A549 (cell line): ENCODE data around the gene TSPEAR. TPM values are rescaled to one million over a fixed set of nuclear protein-coding genes. Genes with fewer than 3 reads are reported as not detected.

Experiments used
- ATAC-seq, 2 experiments: fragments of 200-7000 bp in 1 of 2; fragments of >200 bp in 1 of 2; cut with Nextera tagmentation in 1 of 2; cut with Tn5 transposase in 1 of 2; 3 replicates each; pipeline versions ENCODE4 v1.8.0 to v1.9.1; 2018 to 2020; ENCODE audit warnings: mild to moderate bottlenecking in 1 of 2, moderate library complexity in 1 of 2
- CTCF ChIA-PET: fragments of 300-600 bp; sonication (Branson Sonifier 250); formaldehyde crosslinking; extraction: SDS; loops from one replicate; lab custom pipeline; 2021; ENCODE audit warnings: antibody characterized with exemption, inconsistent platforms; lab: Yijun Ruan, JAX
- POLR2A ChIA-PET: fragments of 350-600 bp; formaldehyde crosslinking; extraction: SDS; loops from one replicate; lab custom pipeline; 2021; ENCODE audit warnings: antibody characterized with exemption, inconsistent platforms; lab: Yijun Ruan, JAX
- DNase-seq, 2 experiments: peaks; one replicate each; pipeline versions ENCODE4 v3.0.0 to v3.0.0-alpha.2; 2011 to 2016; ENCODE audit warnings: low read depth in 1 of 2, low spot score in 1 of 2
- FAIRE-seq: peaks from 2 replicates; lab custom pipeline; 2011; peaks lifted over from hg19 to GRCh38; lab: Jason Lieb, UNC
- H3K27ac ChIP-seq, 2 experiments: fragments of >200 bp; sonication (Bioruptor Twin); formaldehyde crosslinking; 3 replicates each; pipeline ENCODE4 v1.5.1; 2016 to 2017
- H3K4me1 ChIP-seq: fragments of >200 bp; sonication (Bioruptor Twin); formaldehyde crosslinking; 3 replicates; pipeline ENCODE4 v1.6.1; 2016
- H3K4me2 ChIP-seq: fragments of >200 bp; sonication (Bioruptor Twin); formaldehyde crosslinking; 3 replicates; pipeline ENCODE4 v1.6.1; 2016
- H3K4me3 ChIP-seq: fragments of >200 bp; sonication (Bioruptor Twin); formaldehyde crosslinking; 3 replicates; pipeline ENCODE4 v1.5.1; 2016
- H3K9me3 ChIP-seq: fragments of >200 bp; sonication (Bioruptor Twin); formaldehyde crosslinking; 3 replicates; pipeline ENCODE4 v1.6.1; 2016
- CBX2 ChIP-seq: fragments of 200-600 bp; sonication (generic); IDR thresholded peaks from 2 replicates; pipeline ENCODE4 v1.6.1; 2016; ENCODE audit warnings: low read depth, mild to moderate bottlenecking, borderline replicate concordance
- CBX8 ChIP-seq: fragments of 200-600 bp; sonication (generic); IDR thresholded peaks from 2 replicates; pipeline ENCODE4 v1.6.1; 2016
- EP300 ChIP-seq, 2 experiments: fragments of >200 bp; sonication (Bioruptor Twin); formaldehyde crosslinking; IDR thresholded peaks; 2 replicates in 1 of 2; 3 replicates in 1 of 2; pipeline ENCODE4 v1.6.1; 2016 to 2017
- GATA3 ChIP-seq: IDR thresholded peaks from 2 replicates; pipeline ENCODE4 v1.6.1; 2012; ENCODE audit warnings: borderline replicate concordance
- HDAC2 ChIP-seq: fragments of 200-600 bp; sonication (generic); IDR thresholded peaks from 2 replicates; pipeline ENCODE4 v1.6.1; 2016
- HOXA7 ChIP-seq: fragments of 250-450 bp; sonication (Bioruptor Pico); IDR thresholded peaks from 2 replicates; pipeline ENCODE4 v1.5.0; 2020; ENCODE audit warnings: mild to moderate bottlenecking, moderate library complexity
- HOXB5 ChIP-seq: fragments of 250-450 bp; sonication (Bioruptor Pico); IDR thresholded peaks from 2 replicates; pipeline ENCODE4 v1.5.0; 2020; ENCODE audit warnings: mild to moderate bottlenecking, moderate library complexity
- JUNB ChIP-seq: fragments of >200 bp; sonication (Bioruptor Twin); formaldehyde crosslinking; IDR thresholded peaks from 2 replicates; pipeline ENCODE4 v1.6.1; 2016
- KDM5A ChIP-seq: fragments of 200-600 bp; sonication (generic); IDR thresholded peaks from 2 replicates; pipeline ENCODE4 v1.6.1; 2016; ENCODE audit warnings: antibody characterized with exemption, mild to moderate bottlenecking
- MAZ ChIP-seq: fragments of 150-350 bp; IDR thresholded peaks from 2 replicates; pipeline ENCODE4 v1.6.1; 2014; ENCODE audit warnings: antibody characterized with exemption, low read depth, low read length, borderline replicate concordance
- NFE2L2 ChIP-seq: fragments of 150-350 bp; conservative IDR thresholded peaks from 2 replicates; pipeline ENCODE4 v1.6.1; 2014; ENCODE audit warnings: low read length
- PHF8 ChIP-seq: fragments of 200-600 bp; sonication (generic); IDR thresholded peaks from 2 replicates; pipeline ENCODE4 v1.6.1; 2016; ENCODE audit warnings: low read depth, mild to moderate bottlenecking, antibody characterized with exemption, moderate library complexity, borderline replicate concordance
- RFX5 ChIP-seq: fragments of 450-650 bp; IDR thresholded peaks from 2 replicates; pipeline ENCODE4 v1.7.1; 2014; ENCODE audit warnings: antibody characterized with exemption, mild to moderate bottlenecking, moderate library complexity
- TP53 ChIP-seq: fragments of 250-450 bp; sonication (Bioruptor Pico); IDR thresholded peaks from 2 replicates; pipeline ENCODE4 v1.5.0; 2021; ENCODE audit warnings: mild to moderate bottlenecking, moderate library complexity
- ZNF302 ChIP-seq: fragments of 250-450 bp; sonication (Bioruptor Pico); IDR thresholded peaks from 2 replicates; pipeline ENCODE4 v1.9.0; 2021; ENCODE audit warnings: inconsistent platforms, mild to moderate bottlenecking, moderate library complexity
- WGBS: methylation state at CpG from one replicate; pipeline ENCODE4 v1.1.6; 2017; ENCODE audit errors: missing lambda C conversion rate; 5-methylcytosine and 5-hydroxymethylcytosine counted together
- polyA plus RNA-seq, 4 experiments: library from polyadenylated mRNA; depleted of rRNA in 3 of 4; stranded (reverse); fragments of >200 nt; fragmentation: RNase III in 1 of 4; extraction: RNeasy Plus Mini Kit Qiagen cat#74134 plus additional on column Dnase treatment in 1 of 4; gene quantifications; 2 replicates in 3 of 4; 3 replicates in 1 of 4; pipeline ENCODE4 v1.2.3, GENCODE V29; 2011 to 2017
- TF ChIP-seq, protein P1 (sequence below): IDR thresholded peaks from 2 replicates; pipeline ENCODE4 v1.6.1; 2012
- TF ChIP-seq, protein P2 (sequence below): IDR thresholded peaks from 2 replicates; pipeline ENCODE4 v1.6.1; 2012
- TF ChIP-seq, protein P3 (sequence below): fragments of 450-650 bp; IDR thresholded peaks from 2 replicates; pipeline ENCODE4 v1.6.1; 2014; ENCODE audit warnings: antibody characterized with exemption
- TF ChIP-seq, protein P4 (sequence below): fragments of >200 bp; sonication (Bioruptor Twin); formaldehyde crosslinking; IDR thresholded peaks from 2 replicates; pipeline ENCODE4 v1.6.1; 2016
- TF ChIP-seq, protein P5 (sequence below): fragments of >200 bp; sonication (Bioruptor Twin); formaldehyde crosslinking; IDR thresholded peaks from 3 replicates; pipeline ENCODE4 v1.5.1; 2016
- TF ChIP-seq, protein P6 (sequence below): IDR thresholded peaks from 2 replicates; pipeline ENCODE4 v1.6.1; 2012; ENCODE audit warnings: low read depth, borderline replicate concordance

The TSPEAR gene
- polyA plus RNA-seq, 2 of the 4 experiments (the other 2 are of a cell fraction) = not detected

DNA sequence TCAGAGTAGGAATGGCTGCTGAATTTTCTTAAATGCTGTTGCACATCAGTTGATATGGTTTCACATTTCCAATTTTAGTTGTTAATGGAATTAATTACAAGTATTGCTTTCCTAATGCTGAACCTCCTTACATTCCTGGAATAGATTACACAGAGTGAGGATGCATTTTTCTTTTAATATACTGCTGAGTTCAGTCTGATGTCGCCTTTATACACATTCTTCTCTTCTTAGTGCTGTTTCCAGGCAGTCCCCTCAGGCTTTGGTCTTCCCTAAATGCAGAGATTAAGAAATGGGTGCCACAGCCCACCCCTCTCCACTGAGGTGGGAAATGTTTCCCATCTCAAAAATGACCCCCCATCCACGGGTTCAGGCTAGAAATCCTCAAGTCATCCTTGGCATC lies 6.7 kb upstream of the TSPEAR start:
- no peak for ATAC-seq
- no peak for FAIRE-seq
- H3K9me3 ChIP-seq = no peaks in the 10 kb centered on the region
- POLR2A ChIA-PET = no interaction called here
- TF ChIP-seq EP300 (IDR thresholded peaks at IDR 0.05) (no peak), HDAC2 (no peak), ZNF302 (CRISPR knock-in tag) (no peak), JUNB (no peak), RFX5 (no peak)
- TF ChIP-seq, protein P1, sequence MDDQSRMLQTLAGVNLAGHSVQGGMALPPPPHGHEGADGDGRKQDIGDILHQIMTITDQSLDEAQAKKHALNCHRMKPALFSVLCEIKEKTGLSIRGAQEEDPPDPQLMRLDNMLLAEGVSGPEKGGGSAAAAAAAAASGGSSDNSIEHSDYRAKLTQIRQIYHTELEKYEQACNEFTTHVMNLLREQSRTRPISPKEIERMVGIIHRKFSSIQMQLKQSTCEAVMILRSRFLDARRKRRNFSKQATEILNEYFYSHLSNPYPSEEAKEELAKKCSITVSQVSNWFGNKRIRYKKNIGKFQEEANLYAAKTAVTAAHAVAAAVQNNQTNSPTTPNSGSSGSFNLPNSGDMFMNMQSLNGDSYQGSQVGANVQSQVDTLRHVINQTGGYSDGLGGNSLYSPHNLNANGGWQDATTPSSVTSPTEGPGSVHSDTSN = no peak
- TF ChIP-seq, protein P2, sequence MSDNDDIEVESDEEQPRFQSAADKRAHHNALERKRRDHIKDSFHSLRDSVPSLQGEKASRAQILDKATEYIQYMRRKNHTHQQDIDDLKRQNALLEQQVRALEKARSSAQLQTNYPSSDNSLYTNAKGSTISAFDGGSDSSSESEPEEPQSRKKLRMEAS = no peak
- TF ChIP-seq, all 56 proteins: peak for 0
- WGBS = 3% methylated on average over 2 of the region's 2 CpGs
- Histone ChIP-seq H3K4me1 (no peaks in the 10 kb centered on the region), H3K27ac (no peak overlapping the region), H3K4me2 (no peak overlapping the region), H3K4me3 (no peak overlapping the region)
- CTCF ChIA-PET = no interaction called here
- DNase-seq = no peak

DNA sequence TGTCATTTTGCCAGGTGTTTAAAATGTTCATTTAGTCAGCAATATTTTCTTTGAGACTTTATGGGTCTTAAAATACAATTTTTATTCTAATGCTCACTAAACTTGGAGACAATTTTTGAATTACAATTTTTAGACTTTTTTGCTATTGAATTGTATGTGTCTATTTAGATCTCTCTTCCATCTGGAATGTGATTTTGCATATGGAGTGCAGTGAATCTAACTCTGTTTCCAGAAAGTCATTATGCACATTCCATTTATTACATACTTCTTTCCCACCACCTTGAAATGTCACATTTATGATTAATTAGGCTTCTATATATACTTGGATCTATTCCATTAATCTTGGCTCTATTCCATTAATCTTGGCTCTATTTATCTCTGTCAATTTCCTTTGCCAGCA lies 5.6 kb upstream of the TSPEAR start:
- FAIRE-seq (no peak), DNase-seq (no peak), ATAC-seq (no peak)
- no peak overlapping the region for H3K27ac ChIP-seq
- H3K4me3 ChIP-seq = no peak overlapping the region
- TF ChIP-seq KDM5A (no peak), MAZ (no peak)
- no peaks in the 10 kb centered on the region for H3K9me3 ChIP-seq
- H3K4me2 ChIP-seq = no peak overlapping the region
- ChIA-PET CTCF (no interaction called here), POLR2A (no interaction called here)
- no peaks in the 10 kb centered on the region for H3K4me1 ChIP-seq

DNA sequence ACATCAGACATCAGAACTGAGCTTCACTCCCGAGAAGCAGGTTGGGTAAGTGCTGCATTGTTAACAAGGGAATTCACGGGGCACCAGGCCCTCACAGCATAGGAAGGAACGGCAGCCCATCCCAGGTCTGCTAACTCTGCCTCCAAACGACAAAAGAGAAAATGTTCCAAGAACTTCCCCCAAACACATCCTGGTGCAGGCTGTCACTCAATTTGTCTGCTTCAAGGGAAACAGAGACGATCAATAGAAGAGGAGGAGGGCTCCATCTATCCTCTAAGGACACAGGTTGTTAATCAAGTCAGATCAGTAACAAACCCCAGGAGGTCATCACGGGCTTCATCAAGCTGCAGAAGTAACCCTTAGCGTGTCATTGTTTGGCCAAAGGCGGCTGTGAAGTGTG lies 3.5 kb upstream of the TSPEAR start:
- no peak for ATAC-seq
- 24% methylated on average over 8 of the region's 8 CpGs for WGBS

DNA sequence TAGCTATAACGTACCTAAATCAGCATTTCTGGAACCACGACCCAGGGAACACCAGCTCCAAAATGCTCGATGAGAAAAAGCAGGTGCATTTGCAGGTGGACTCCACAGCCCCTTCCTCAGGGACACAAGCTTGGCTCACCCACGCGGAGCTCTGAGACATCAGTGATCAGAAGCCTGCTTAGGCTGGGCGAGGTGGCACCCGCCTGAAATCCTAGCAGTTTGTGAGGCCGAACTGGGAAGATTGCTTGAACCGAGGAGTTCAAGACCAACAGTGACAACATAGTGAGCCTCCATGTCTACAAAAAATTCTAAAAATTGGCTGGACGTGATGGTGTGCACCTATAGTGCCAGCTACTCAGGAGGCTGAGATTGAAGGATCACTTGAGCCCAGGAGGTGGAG lies 2.5 kb upstream of the TSPEAR start:
- ATAC-seq (no peak), FAIRE-seq (no peak), DNase-seq (no peak)
- 52% methylated on average over 8 of the region's 10 CpGs for WGBS
- Histone ChIP-seq H3K27ac (no peak overlapping the region), H3K4me1 (peaks cover 7% of the 10 kb centered on the region), H3K4me3 (no peak overlapping the region), H3K9me3 (no peaks in the 10 kb centered on the region), H3K4me2 (no peak overlapping the region)
- CTCF ChIA-PET = interaction anchor here (0.8 to 0.9 kb wide), 2 partner anchors 13 to 28 kb away, joined by 3 read pairs; no protein-coding TSS in a partner anchor
- POLR2A ChIA-PET = no interaction called here
- TF ChIP-seq NFE2L2 (no peak), HOXB5 (CRISPR knock-in tag) (no peak), CBX2 (no peak), PHF8 (no peak)
- TF ChIP-seq, protein P3, sequence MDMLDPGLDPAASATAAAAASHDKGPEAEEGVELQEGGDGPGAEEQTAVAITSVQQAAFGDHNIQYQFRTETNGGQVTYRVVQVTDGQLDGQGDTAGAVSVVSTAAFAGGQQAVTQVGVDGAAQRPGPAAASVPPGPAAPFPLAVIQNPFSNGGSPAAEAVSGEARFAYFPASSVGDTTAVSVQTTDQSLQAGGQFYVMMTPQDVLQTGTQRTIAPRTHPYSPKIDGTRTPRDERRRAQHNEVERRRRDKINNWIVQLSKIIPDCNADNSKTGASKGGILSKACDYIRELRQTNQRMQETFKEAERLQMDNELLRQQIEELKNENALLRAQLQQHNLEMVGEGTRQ = no peak
- TF ChIP-seq, protein P4, sequence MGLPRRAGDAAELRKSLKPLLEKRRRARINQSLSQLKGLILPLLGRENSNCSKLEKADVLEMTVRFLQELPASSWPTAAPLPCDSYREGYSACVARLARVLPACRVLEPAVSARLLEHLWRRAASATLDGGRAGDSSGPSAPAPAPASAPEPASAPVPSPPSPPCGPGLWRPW = no peak
- TF ChIP-seq, protein P1 = no peak

More for the DNA sequence above, 3.5 kb upstream of the TSPEAR start:
- DNase-seq (no peak), FAIRE-seq (no peak)
- CTCF ChIA-PET = no interaction called here
- H3K4me1 ChIP-seq = peaks cover under 1% of the 10 kb centered on the region; the same call in 2 of the 3 replicates
- no peak overlapping the region for H3K4me3 ChIP-seq
- TF ChIP-seq, protein P5, sequence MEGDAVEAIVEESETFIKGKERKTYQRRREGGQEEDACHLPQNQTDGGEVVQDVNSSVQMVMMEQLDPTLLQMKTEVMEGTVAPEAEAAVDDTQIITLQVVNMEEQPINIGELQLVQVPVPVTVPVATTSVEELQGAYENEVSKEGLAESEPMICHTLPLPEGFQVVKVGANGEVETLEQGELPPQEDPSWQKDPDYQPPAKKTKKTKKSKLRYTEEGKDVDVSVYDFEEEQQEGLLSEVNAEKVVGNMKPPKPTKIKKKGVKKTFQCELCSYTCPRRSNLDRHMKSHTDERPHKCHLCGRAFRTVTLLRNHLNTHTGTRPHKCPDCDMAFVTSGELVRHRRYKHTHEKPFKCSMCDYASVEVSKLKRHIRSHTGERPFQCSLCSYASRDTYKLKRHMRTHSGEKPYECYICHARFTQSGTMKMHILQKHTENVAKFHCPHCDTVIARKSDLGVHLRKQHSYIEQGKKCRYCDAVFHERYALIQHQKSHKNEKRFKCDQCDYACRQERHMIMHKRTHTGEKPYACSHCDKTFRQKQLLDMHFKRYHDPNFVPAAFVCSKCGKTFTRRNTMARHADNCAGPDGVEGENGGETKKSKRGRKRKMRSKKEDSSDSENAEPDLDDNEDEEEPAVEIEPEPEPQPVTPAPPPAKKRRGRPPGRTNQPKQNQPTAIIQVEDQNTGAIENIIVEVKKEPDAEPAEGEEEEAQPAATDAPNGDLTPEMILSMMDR = no peak
- TF ChIP-seq, protein P6, sequence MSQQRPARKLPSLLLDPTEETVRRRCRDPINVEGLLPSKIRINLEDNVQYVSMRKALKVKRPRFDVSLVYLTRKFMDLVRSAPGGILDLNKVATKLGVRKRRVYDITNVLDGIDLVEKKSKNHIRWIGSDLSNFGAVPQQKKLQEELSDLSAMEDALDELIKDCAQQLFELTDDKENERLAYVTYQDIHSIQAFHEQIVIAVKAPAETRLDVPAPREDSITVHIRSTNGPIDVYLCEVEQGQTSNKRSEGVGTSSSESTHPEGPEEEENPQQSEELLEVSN = no peak
- TF ChIP-seq CBX8 (no peak), MAZ (no peak), HOXA7 (CRISPR knock-in tag) (no peak), RFX5 (no peak), GATA3 (no peak), TP53 (CRISPR knock-in tag) (no peak)
- no peak overlapping the region for H3K4me2 ChIP-seq
- POLR2A ChIA-PET = no interaction called here
- no peak overlapping the region for H3K27ac ChIP-seq
- no peaks in the 10 kb centered on the region for H3K9me3 ChIP-seq
